Esophagus squamous epithelium (tissue), 4 donors: Measurements from ENCODE around the gene ANKS1A.
"Not testable (repeated sequence)": the region's sequence is repeated elsewhere in the genome, so short reads cannot be mapped to it uniquely, and the experiment has no call there.

Source experiments
- POLR2A ChIP-seq, 4 donors: fragments of 450-650 bp; IDR thresholded peaks; one replicate each; pipeline ENCODE4 v1.6.1; 2017; ENCODE audit warnings: antibody characterized with exemption in 4 of 4, mild to moderate bottlenecking in 4 of 4, moderate library complexity in 3 of 4
- TF ChIP-seq, protein P1 (sequence below), 6 experiments: fragments of 450-650 bp in 4 of 6; fragments of 200-600 bp in 2 of 6; sonication (generic) in 2 of 6; IDR thresholded peaks; one replicate each; pipeline ENCODE4 v1.5.1; 2016 to 2019; ENCODE audit warnings: antibody characterized with exemption in 6 of 6, mild to moderate bottlenecking in 4 of 6, moderate library complexity in 4 of 6

DNA sequence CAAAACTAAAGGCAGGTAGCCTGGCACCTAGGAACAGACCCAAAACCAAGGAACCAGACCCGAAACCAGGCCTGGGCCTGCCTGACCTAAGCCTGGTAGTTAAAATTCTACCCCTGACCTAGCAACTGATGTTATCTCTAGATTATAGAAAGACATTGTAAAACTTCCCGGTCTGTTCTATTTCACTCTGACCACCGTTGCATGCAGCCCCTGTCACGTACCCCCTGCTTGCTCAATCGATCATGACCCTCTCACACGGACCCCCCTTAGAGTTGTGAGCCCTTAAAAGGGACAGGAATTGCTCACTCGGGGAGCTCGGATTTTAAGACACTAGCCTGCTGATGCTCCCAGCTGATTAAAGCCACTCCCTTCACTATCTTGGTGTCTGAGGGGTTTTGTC, 109.4 kb downstream of the ANKS1A start:
- TF ChIP-seq, protein P1, sequence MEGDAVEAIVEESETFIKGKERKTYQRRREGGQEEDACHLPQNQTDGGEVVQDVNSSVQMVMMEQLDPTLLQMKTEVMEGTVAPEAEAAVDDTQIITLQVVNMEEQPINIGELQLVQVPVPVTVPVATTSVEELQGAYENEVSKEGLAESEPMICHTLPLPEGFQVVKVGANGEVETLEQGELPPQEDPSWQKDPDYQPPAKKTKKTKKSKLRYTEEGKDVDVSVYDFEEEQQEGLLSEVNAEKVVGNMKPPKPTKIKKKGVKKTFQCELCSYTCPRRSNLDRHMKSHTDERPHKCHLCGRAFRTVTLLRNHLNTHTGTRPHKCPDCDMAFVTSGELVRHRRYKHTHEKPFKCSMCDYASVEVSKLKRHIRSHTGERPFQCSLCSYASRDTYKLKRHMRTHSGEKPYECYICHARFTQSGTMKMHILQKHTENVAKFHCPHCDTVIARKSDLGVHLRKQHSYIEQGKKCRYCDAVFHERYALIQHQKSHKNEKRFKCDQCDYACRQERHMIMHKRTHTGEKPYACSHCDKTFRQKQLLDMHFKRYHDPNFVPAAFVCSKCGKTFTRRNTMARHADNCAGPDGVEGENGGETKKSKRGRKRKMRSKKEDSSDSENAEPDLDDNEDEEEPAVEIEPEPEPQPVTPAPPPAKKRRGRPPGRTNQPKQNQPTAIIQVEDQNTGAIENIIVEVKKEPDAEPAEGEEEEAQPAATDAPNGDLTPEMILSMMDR (IDR thresholded peaks at IDR 0.05): not testable (repeated sequence)
- not testable (repeated sequence) for TF ChIP-seq POLR2A (IDR thresholded peaks at IDR 0.05)
